GM11168 (cell line): Measurements from ENCODE around the gene SNX19.

Experiments used
- in situ Hi-C: fragments of 300-500 bp; cut with MboI; formaldehyde crosslinking; loops from one replicate; pipeline ENCODE4 v1.12.0; 2022; ENCODE audit warnings: low sequenced_read_pairs; ENCODE audit not compliant: unreplicated experiment

The SNX19 gene

GRCh38 chr11:130874955-130875531 is 41.2 kb downstream of the SNX19 start:
- in situ Hi-C loops, result loop anchor here (25.0 kb wide), 1 partner anchor 663 kb away; no protein-coding TSS in a partner anchor

- in situ Hi-C loops, result loop anchor here (25.0 kb wide), 1 partner anchor 662 kb away; no protein-coding TSS in a partner anchor
Observed at GRCh38 chr11:130874396-130874795, 41.9 kb downstream of the SNX19 start.

- in situ Hi-C loops, result loop anchor here (25.0 kb wide), 1 partner anchor 661 kb away; no protein-coding TSS in a partner anchor
Observed at GRCh38 chr11:130873761-130874160, 42.5 kb downstream of the SNX19 start.

GRCh38 chr11:130872981-130873380 is 43.3 kb downstream of the SNX19 start:
- in situ Hi-C loops, result loop anchor here (25.0 kb wide), 1 partner anchor 661 kb away; no protein-coding TSS in a partner anchor

GRCh38 chr11:130872513-130872912 is 43.8 kb downstream of the SNX19 start:
- in situ Hi-C loops, result loop anchor here (25.0 kb wide), 1 partner anchor 660 kb away; no protein-coding TSS in a partner anchor

- in situ Hi-C loops, result loop anchor here (25.0 kb wide), 1 partner anchor 660 kb away; no protein-coding TSS in a partner anchor
Observed at GRCh38 chr11:130872102-130872501, 44.2 kb downstream of the SNX19 start.

GRCh38 chr11:130871616-130872015 is 44.7 kb downstream of the SNX19 start:
- in situ Hi-C loops, result loop anchor here (25.0 kb wide), 1 partner anchor 659 kb away; no protein-coding TSS in a partner anchor

GRCh38 chr11:130868721-130869390 is 47.4 kb downstream of the SNX19 start:
- in situ Hi-C loops, result loop anchor here (25.0 kb wide), 1 partner anchor 657 kb away; no protein-coding TSS in a partner anchor

GRCh38 chr11:130868086-130868710 is 48.1 kb downstream of the SNX19 start:
- in situ Hi-C loops, result loop anchor here (25.0 kb wide), 1 partner anchor 656 kb away; no protein-coding TSS in a partner anchor

GRCh38 chr11:130866831-130867230 is 49.4 kb downstream of the SNX19 start:
- in situ Hi-C loops, result loop anchor here (25.0 kb wide), 1 partner anchor 655 kb away; no protein-coding TSS in a partner anchor

GRCh38 chr11:130865774-130866114 is 50.5 kb downstream of the SNX19 start:
- in situ Hi-C loops, result loop anchor here (25.0 kb wide), 1 partner anchor 653 kb away; no protein-coding TSS in a partner anchor

GRCh38 chr11:130865091-130865773 is 51.0 kb downstream of the SNX19 start:
- in situ Hi-C loops, result loop anchor here (25.0 kb wide), 1 partner anchor 653 kb away; no protein-coding TSS in a partner anchor

- in situ Hi-C loops, result loop anchor here (25.0 kb wide), 1 partner anchor 650 kb away; no protein-coding TSS in a partner anchor
Observed at GRCh38 chr11:130861902-130862860, 54.1 kb downstream of the SNX19 start.

GRCh38 chr11:130861283-130861682 is 55.0 kb downstream of the SNX19 start:
- in situ Hi-C loops, result loop anchor here (25.0 kb wide), 1 partner anchor 649 kb away; no protein-coding TSS in a partner anchor

- in situ Hi-C loops, result loop anchor here (10.0 to 25.0 kb wide), 2 partner anchors 425 to 648 kb away; no protein-coding TSS in a partner anchor
Observed at GRCh38 chr11:130859886-130860285, 56.4 kb downstream of the SNX19 start.

- in situ Hi-C loops, result loop anchor here (10.0 to 25.0 kb wide), 2 partner anchors 423 to 646 kb away; no protein-coding TSS in a partner anchor
Observed at GRCh38 chr11:130858215-130858614, 58.1 kb downstream of the SNX19 start.

- in situ Hi-C loops, result loop anchor here (10.0 to 25.0 kb wide), 2 partner anchors 421 to 643 kb away; no protein-coding TSS in a partner anchor
Observed at GRCh38 chr11:130855707-130856106, 60.6 kb downstream of the SNX19 start.

GRCh38 chr11:130854483-130854882 is 61.8 kb downstream of the SNX19 start:
- in situ Hi-C loops, result loop anchor here (10.0 to 25.0 kb wide), 2 partner anchors 420 to 642 kb away; no protein-coding TSS in a partner anchor
